ENCODE data around the gene PRKG1.

The PRKG1 gene

GRCh38 chr10:51821045-51821444 lies 746.8 kb downstream of the PRKG1 start:
- H3K79me2 ChIP-seq (ENCODE audit: low read length) = no peaks in the 10 kb centered on the region
- H3K9ac ChIP-seq (ENCODE audit: low read length) = no peak overlapping the region
- no peaks in the 10 kb centered on the region for H3K4me1 ChIP-seq (ENCODE audit: low read length)
- TF ChIP-seq CTCF (IDR thresholded peaks at IDR 0.05; ENCODE audit: low read depth, low read length) (no peak), EZH2phosphoT487 (IDR thresholded peaks at IDR 0.05; ENCODE audit: low read depth) (no peak)
- no peaks in the 10 kb centered on the region for H3K9me3 ChIP-seq (ENCODE audit: insufficient read depth, low read length)
- H3K27ac ChIP-seq (ENCODE audit: low read length) = no peak overlapping the region
- H2AFZ ChIP-seq (ENCODE audit: low read depth, low read length) = no peak overlapping the region
- no peaks in the 10 kb centered on the region for H3K36me3 ChIP-seq (replicated peaks; ENCODE audit: low read depth, low read length)
- H3K4me3 ChIP-seq (ENCODE audit: low read length) = no peak overlapping the region
- no peaks in the 10 kb centered on the region for H4K20me1 ChIP-seq (ENCODE audit: insufficient read depth, low read length)
- no peak overlapping the region for H3K4me2 ChIP-seq (ENCODE audit: low read length)
- no peaks in the 10 kb centered on the region for H3K27me3 ChIP-seq (ENCODE audit: low read depth, low read length)

GRCh38 chr10:51821745-51822144 lies 747.5 kb downstream of the PRKG1 start:
- TF ChIP-seq EZH2phosphoT487 (IDR thresholded peaks at IDR 0.05; ENCODE audit: low read depth) = no peak
- no peak for TF ChIP-seq CTCF (IDR thresholded peaks at IDR 0.05; ENCODE audit: low read depth, low read length)
- Histone ChIP-seq H3K27ac (ENCODE audit: low read length) (no peak overlapping the region), H3K4me1 (ENCODE audit: low read length) (no peaks in the 10 kb centered on the region), H4K20me1 (ENCODE audit: insufficient read depth, low read length) (no peaks in the 10 kb centered on the region), H3K4me2 (ENCODE audit: low read length) (no peak overlapping the region), H3K36me3 (replicated peaks; ENCODE audit: low read depth, low read length) (no peaks in the 10 kb centered on the region), H2AFZ (ENCODE audit: low read depth, low read length) (no peak overlapping the region), H3K4me3 (ENCODE audit: low read length) (no peak overlapping the region), H3K79me2 (ENCODE audit: low read length) (no peaks in the 10 kb centered on the region), H3K9ac (ENCODE audit: low read length) (no peak overlapping the region), H3K9me3 (ENCODE audit: insufficient read depth, low read length) (no peaks in the 10 kb centered on the region), H3K27me3 (ENCODE audit: low read depth, low read length) (no peaks in the 10 kb centered on the region)

GRCh38 chr10:51832652-51833383 lies 758.5 kb downstream of the PRKG1 start:
- Histone ChIP-seq H4K20me1 (ENCODE audit: insufficient read depth, low read length) (no peaks in the 10 kb centered on the region), H3K79me2 (ENCODE audit: low read length) (no peaks in the 10 kb centered on the region), H3K27me3 (ENCODE audit: low read depth, low read length) (no peaks in the 10 kb centered on the region), H3K4me2 (ENCODE audit: low read length) (no peak overlapping the region), H3K36me3 (replicated peaks; ENCODE audit: low read depth, low read length) (no peaks in the 10 kb centered on the region), H3K4me3 (ENCODE audit: low read length) (no peak overlapping the region), H3K9ac (ENCODE audit: low read length) (no peak overlapping the region), H3K27ac (ENCODE audit: low read length) (no peak overlapping the region), H2AFZ (ENCODE audit: low read depth, low read length) (no peak overlapping the region), H3K9me3 (ENCODE audit: insufficient read depth, low read length) (no peaks in the 10 kb centered on the region), H3K4me1 (ENCODE audit: low read length) (no peaks in the 10 kb centered on the region)
- TF ChIP-seq EZH2phosphoT487 (IDR thresholded peaks at IDR 0.05; ENCODE audit: low read depth) (no peak), CTCF (IDR thresholded peaks at IDR 0.05; ENCODE audit: low read depth, low read length) (no peak)

- no peak overlapping the region for H2AFZ ChIP-seq (ENCODE audit: low read depth, low read length)
- no peak overlapping the region for H3K4me3 ChIP-seq (ENCODE audit: low read length)
- no peak for TF ChIP-seq CTCF (IDR thresholded peaks at IDR 0.05; ENCODE audit: low read depth, low read length)
- peaks cover 8% of the 10 kb centered on the region for H3K4me1 ChIP-seq (ENCODE audit: low read length)
- no peak overlapping the region for H3K27ac ChIP-seq (ENCODE audit: low read length)
- no peaks in the 10 kb centered on the region for H3K79me2 ChIP-seq (ENCODE audit: low read length)
- H3K9me3 ChIP-seq (ENCODE audit: insufficient read depth, low read length) = no peaks in the 10 kb centered on the region
- H4K20me1 ChIP-seq (ENCODE audit: insufficient read depth, low read length) = no peaks in the 10 kb centered on the region
- H3K9ac ChIP-seq (ENCODE audit: low read length) = no peak overlapping the region
- no peak overlapping the region for H3K4me2 ChIP-seq (ENCODE audit: low read length)
- no peaks in the 10 kb centered on the region for H3K36me3 ChIP-seq (replicated peaks; ENCODE audit: low read depth, low read length)
- no peaks in the 10 kb centered on the region for H3K27me3 ChIP-seq (ENCODE audit: low read depth, low read length)
These were observed 760.3 kb downstream of the PRKG1 start for GRCh38 chr10:51834548-51834947.

Data from OCI-LY3 (cell line).